Transverse colon (tissue), 4 donors: ENCODE results near the gene VGLL2. TPM values are rescaled to one million over a fixed set of nuclear protein-coding genes. Genes with fewer than 3 reads are reported as not detected.

Source experiments
- DNase-seq: peaks from one replicate; pipeline ENCODE4 v3.0.0-alpha.2; 2019
- H3K27ac ChIP-seq, 4 donors: fragments of 200-600 bp; sonication (generic); 2 replicates each; pipeline ENCODE4 v1.5.1; 2016 to 2018; ENCODE audit warnings: inconsistent platforms in 4 of 4
- H3K27me3 ChIP-seq: fragments of 200-600 bp; sonication (generic); 2 replicates; pipeline ENCODE4 v1.5.1; 2017; ENCODE audit warnings: inconsistent platforms
- H3K36me3 ChIP-seq, 4 donors: fragments of 200-600 bp; sonication (generic); 2 replicates each; pipeline ENCODE4 v1.5.1; 2017 to 2019; ENCODE audit warnings: inconsistent platforms in 4 of 4
- H3K4me1 ChIP-seq, 4 donors: fragments of 200-600 bp; sonication (generic); 2 replicates each; pipeline ENCODE4 v1.5.1; 2017 to 2020; ENCODE audit warnings: inconsistent platforms in 4 of 4
- H3K4me3 ChIP-seq, 4 donors: fragments of 200-600 bp; sonication (generic); 1 replicate in 1 of 4; 2 replicates in 3 of 4; pipeline versions ENCODE4 v1.5.1 to v1.6.1; 2017 to 2019; ENCODE audit warnings: inconsistent platforms in 4 of 4
- H3K9me3 ChIP-seq, 2 donors: fragments of 200-600 bp; sonication (generic); 2 replicates each; pipeline ENCODE4 v1.5.1; 2017 to 2019; ENCODE audit warnings: inconsistent platforms in 2 of 2
- CTCF ChIP-seq, 5 experiments: fragments of 200-600 bp in 3 of 5; fragments of 450-650 bp in 2 of 5; sonication (generic) in 3 of 5; IDR thresholded peaks; 1 replicate in 2 of 5; 2 replicates in 3 of 5; pipeline ENCODE4 v1.5.1; 2016 to 2017; ENCODE audit warnings: antibody characterized with exemption in 5 of 5, inconsistent platforms in 3 of 5, mild to moderate bottlenecking in 2 of 5, moderate library complexity in 1 of 5
- EP300 ChIP-seq: sonication (generic); formaldehyde crosslinking; IDR thresholded peaks from one replicate; pipeline ENCODE4 v1.6.1; 2017; ENCODE audit warnings: antibody characterized with exemption, low read depth
- POLR2A ChIP-seq: fragments of 450-650 bp; IDR thresholded peaks from one replicate; pipeline ENCODE4 v1.6.1; 2016; ENCODE audit warnings: antibody characterized with exemption, mild to moderate bottlenecking, moderate library complexity
- POLR2AphosphoS5 ChIP-seq, 3 donors: sonication (generic); formaldehyde crosslinking; IDR thresholded peaks; one replicate each; pipeline ENCODE4 v1.6.1; 2016; ENCODE audit warnings: antibody characterized with exemption in 3 of 3
- WGBS, 2 donors: methylation state at CpG; one replicate each; pipeline ENCODE4 v1.1.5; 2018; ENCODE audit warnings: low coverage in 1 of 2; 5-methylcytosine and 5-hydroxymethylcytosine counted together
- in situ Hi-C, 4 donors: fragments of 200-750 bp; cut with MboI; loops; one replicate each; pipeline versions ENCODE4 v1.15.0 to v1.15.1; 2017; ENCODE audit warnings: low sequenced_read_pairs in 3 of 4, low pct_ligation_motif_present in 1 of 4, low pct_unique_long_range_greater_than_20kb in 1 of 4
- intact Hi-C: fragments of 100-400 bp; cut with DNase I; formaldehyde crosslinking; loops from one replicate; pipeline ENCODE4 v1.15.1; 2023; ENCODE audit warnings: low total_unique reads
- total RNA-seq, 4 donors: library from RNA; depleted of rRNA; stranded (reverse); fragments of >200 nt; gene quantifications; one replicate each; pipeline ENCODE4 v1.1.0, GENCODE V29; 2016

The VGLL2 gene
- total RNA-seq, 4 donors from 2014 or later = not detected

- Histone ChIP-seq H3K36me3 (no peaks in the 10 kb centered on the region), H3K4me1 (no peaks in the 10 kb centered on the region), H3K27me3 (no peaks in the 10 kb centered on the region), H3K27ac (no peak overlapping the region), H3K4me3 (no peak overlapping the region), H3K9me3 (no peaks in the 10 kb centered on the region)
- TF ChIP-seq POLR2AphosphoS5 (IDR thresholded peaks at IDR 0.05) (no peak), POLR2A (no peak), EP300 (no peak), CTCF (IDR thresholded peaks at IDR 0.05) (no peak)
- DNase-seq = no peak
- intact Hi-C loops (no loop called here), in situ Hi-C loops (no loop called here)
- WGBS, 2 donors = 55 to 67% methylated on average over 1 of the region's 1 CpG
Measured at GRCh38 chr6:117228202-117228601, 37.2 kb upstream of the VGLL2 start.

- Histone ChIP-seq H3K27me3 (no peaks in the 10 kb centered on the region), H3K4me3 (no peak overlapping the region), H3K36me3 (no peaks in the 10 kb centered on the region), H3K27ac (no peak overlapping the region), H3K9me3 (no peaks in the 10 kb centered on the region), H3K4me1 (no peaks in the 10 kb centered on the region)
- WGBS, 2 donors = 64 to 82% methylated on average over 1 of the region's 1 CpG
- DNase-seq = no peak
- TF ChIP-seq POLR2A = no peak
- TF ChIP-seq CTCF (IDR thresholded peaks at IDR 0.05) = no peak
- no peak for TF ChIP-seq EP300
- no peak for TF ChIP-seq POLR2AphosphoS5 (IDR thresholded peaks at IDR 0.05)
- in situ Hi-C loops = no loop called here
- intact Hi-C loops = no loop called here
Measured at GRCh38 chr6:117229870-117230269, 35.5 kb upstream of the VGLL2 start.

GRCh38 chr6:117231466-117231865, 33.9 kb upstream of the VGLL2 start:
- no peaks in the 10 kb centered on the region for H3K4me1 ChIP-seq
- H3K9me3 ChIP-seq = no peaks in the 10 kb centered on the region
- H3K27ac ChIP-seq = no peak overlapping the region
- H3K4me3 ChIP-seq = no peak overlapping the region
- H3K27me3 ChIP-seq = no peaks in the 10 kb centered on the region
- WGBS, 2 donors = 68 to 83% methylated on average over 1 to 2 of the region's 2 CpGs
- intact Hi-C loops (no loop called here), in situ Hi-C loops (no loop called here)
- no peak for DNase-seq
- TF ChIP-seq CTCF (IDR thresholded peaks at IDR 0.05) = no peak
- no peak for TF ChIP-seq POLR2A
- TF ChIP-seq POLR2AphosphoS5 (IDR thresholded peaks at IDR 0.05) = no peak
- no peak for TF ChIP-seq EP300
- no peaks in the 10 kb centered on the region for H3K36me3 ChIP-seq

GRCh38 chr6:117232196-117232595, 33.2 kb upstream of the VGLL2 start:
- H3K4me1 ChIP-seq = no peaks in the 10 kb centered on the region
- H3K27me3 ChIP-seq = no peaks in the 10 kb centered on the region
- intact Hi-C loops = no loop called here
- in situ Hi-C loops = no loop called here
- no peak for TF ChIP-seq CTCF (IDR thresholded peaks at IDR 0.05)
- H3K36me3 ChIP-seq = no peaks in the 10 kb centered on the region
- H3K27ac ChIP-seq = no peak overlapping the region
- DNase-seq = no peak
- no peak overlapping the region for H3K4me3 ChIP-seq
- 75 to 93% methylated on average over 3 to 4 of the region's 4 CpGs for WGBS, 2 donors
- H3K9me3 ChIP-seq = no peaks in the 10 kb centered on the region
